HCT116 (cell line): ENCODE measurements around the gene GEMIN7. TPM values are rescaled to one million over a fixed set of nuclear protein-coding genes. Genes with fewer than 3 reads are reported as not detected.

Experiments
- ATAC-seq: fragments of 200-7000 bp; cut with Tn5 transposase; 2 replicates; pipeline ENCODE4 v1.9.1; 2020; ENCODE audit warnings: mild to moderate bottlenecking, moderate library complexity
- BruUV-seq: library from RNA; stranded (reverse); fragments of 400-500 nt; replicated peaks from 2 replicates; lab custom pipeline; 2021; lab: Mats Ljungman, UMichigan
- CTCF ChIA-PET: fragments of 300-600 bp; sonication (Branson Sonifier 250); formaldehyde crosslinking; loops from one replicate; lab custom pipeline; 2021; ENCODE audit warnings: antibody characterized with exemption; lab: Charles Lee
- POLR2A ChIA-PET: fragments of 300-600, 350-600 bp; sonication (Branson Sonifier 250); formaldehyde crosslinking; loops from one replicate; lab custom pipeline; 2021; ENCODE audit warnings: antibody characterized with exemption; lab: Charles Lee
- RAD21 ChIA-PET, 2 experiments: fragments of 300-600 bp; sonication (Branson Sonifier 250); formaldehyde crosslinking; loops; one replicate each; lab custom pipeline; 2023; ENCODE audit warnings: low total read pairs in 2 of 2; ENCODE audit not compliant: uncharacterized antibody in 2 of 2, unreplicated experiment in 2 of 2, low non-redundant PET in 1 of 2; lab: Charles Lee
- DNase-seq: peaks from one replicate; pipeline ENCODE4 v3.0.0-alpha.2; 2010; ENCODE audit warnings: low read depth, low spot score
- H2AFZ ChIP-seq: fragments of 200-600 bp; shearing (Covaris generic), sonication (generic); 2 replicates; pipeline ENCODE4 v1.6.1; 2017; ENCODE audit warnings: low read depth, mixed run types, mixed read lengths, antibody characterized with exemption, low read length; ENCODE audit not compliant: poor library complexity, severe bottlenecking
- H3K27ac ChIP-seq: 2 replicates; pipeline ENCODE4 v1.5.1; 2012; ENCODE audit warnings: low read depth, low read length
- H3K27me3 ChIP-seq: fragments of 200-600 bp; sonication (generic); 2 replicates; pipeline ENCODE4 v1.6.1; 2016; ENCODE audit warnings: mixed run types, low read length, mixed read lengths; ENCODE audit not compliant: insufficient read depth
- H3K36me3 ChIP-seq, 2 experiments: fragments of 200-500 bp in 1 of 2; fragments of 200-600 bp in 1 of 2; sonication (Bioruptor generic) in 1 of 2; sonication (generic) in 1 of 2; 2 replicates each; pipeline versions ENCODE4 v1.5.1 to v1.6.1; 2014 to 2016; ENCODE audit warnings: low read length in 2 of 2, inconsistent platforms in 1 of 2, mixed read lengths in 1 of 2, mixed run types in 1 of 2; ENCODE audit not compliant: insufficient read depth in 2 of 2, control insufficient read depth in 1 of 2
- H3K4me1 ChIP-seq, 2 experiments: fragments of 200-600 bp in 1 of 2; sonication (generic) in 1 of 2; 2 replicates each; pipeline versions ENCODE4 v1.5.1 to v1.6.1; 2012 to 2017; ENCODE audit warnings: low read length in 2 of 2, inconsistent platforms in 1 of 2, mild to moderate bottlenecking in 1 of 2, mixed read lengths in 1 of 2, mixed run types in 1 of 2, moderate library complexity in 1 of 2; ENCODE audit not compliant: insufficient read depth in 2 of 2, control insufficient read depth in 1 of 2
- H3K4me2 ChIP-seq: fragments of 200-600 bp; sonication (generic); 2 replicates; pipeline ENCODE4 v1.6.1; 2017; ENCODE audit warnings: mixed run types, low read length, mixed read lengths
- H3K4me3 ChIP-seq, 2 experiments: fragments of 200-600 bp in 1 of 2; sonication (generic) in 1 of 2; replicated peaks in 1 of 2; 2 replicates each; pipeline ENCODE4 v1.5.1; 2011 to 2016; ENCODE audit warnings: low read length in 2 of 2, control low read depth in 1 of 2, low read depth in 1 of 2, mild to moderate bottlenecking in 1 of 2, mixed read lengths in 1 of 2, mixed run types in 1 of 2
- H3K79me2 ChIP-seq: fragments of 200-600 bp; sonication (generic); 2 replicates; pipeline ENCODE4 v1.6.1; 2017; ENCODE audit warnings: mild to moderate bottlenecking, mixed run types, low read length, moderate library complexity, mixed read lengths; ENCODE audit not compliant: insufficient read depth
- H3K9ac ChIP-seq: fragments of 200-600 bp; sonication (generic); 2 replicates; pipeline ENCODE4 v1.6.1; 2016; ENCODE audit warnings: low read length, mixed read lengths
- H3K9me2 ChIP-seq: fragments of 200-600 bp; sonication (generic), shearing (Covaris generic); 2 replicates; pipeline ENCODE4 v1.6.1; 2017; ENCODE audit warnings: mixed run types, mild to moderate bottlenecking, moderate library complexity; ENCODE audit not compliant: insufficient read depth
- H3K9me3 ChIP-seq, 2 experiments: fragments of 200-500 bp in 1 of 2; fragments of 200-600 bp in 1 of 2; sonication (Bioruptor generic) in 1 of 2; sonication (generic) in 1 of 2; 2 replicates each; pipeline ENCODE4 v1.6.1; 2014 to 2017; ENCODE audit warnings: low read length in 2 of 2, mixed read lengths in 2 of 2, inconsistent platforms in 1 of 2, low read depth in 1 of 2, mild to moderate bottlenecking in 1 of 2, mixed run types in 1 of 2, moderate library complexity in 1 of 2; ENCODE audit not compliant: control insufficient read depth in 1 of 2, insufficient read depth in 1 of 2
- H4K20me1 ChIP-seq: fragments of 200-600 bp; sonication (generic), shearing (Covaris generic); 2 replicates; pipeline ENCODE4 v1.6.1; 2017; ENCODE audit warnings: mixed run types, mild to moderate bottlenecking, moderate library complexity; ENCODE audit not compliant: insufficient read depth
- ATF3 ChIP-seq: IDR thresholded peaks from 2 replicates; pipeline ENCODE4 v1.6.1; 2012
- CBX3 ChIP-seq: IDR thresholded peaks from 2 replicates; pipeline ENCODE4 v1.6.1; 2012; ENCODE audit warnings: low read depth
- ELF1 ChIP-seq: IDR thresholded peaks from 2 replicates; pipeline ENCODE4 v1.6.1; 2012; ENCODE audit warnings: low read depth, borderline replicate concordance
- EZH2 ChIP-seq: fragments of 200-600 bp; sonication (generic); IDR thresholded peaks from 2 replicates; pipeline ENCODE4 v1.6.1; 2017; ENCODE audit warnings: antibody characterized with exemption, mixed run types
- EZH2phosphoT487 ChIP-seq: fragments of 200-600 bp; IDR thresholded peaks from 2 replicates; pipeline ENCODE4 v1.6.1; 2018; ENCODE audit warnings: antibody characterized with exemption, borderline replicate concordance
- FOSL1 ChIP-seq: IDR thresholded peaks from 2 replicates; pipeline ENCODE4 v1.6.1; 2012; ENCODE audit warnings: low read depth
- JUND ChIP-seq: IDR thresholded peaks from 2 replicates; pipeline ENCODE4 v1.6.1; 2012
- MAX ChIP-seq: IDR thresholded peaks from 2 replicates; pipeline ENCODE4 v1.6.1; 2012
- POLR2A ChIP-seq: IDR thresholded peaks from 2 replicates; pipeline ENCODE4 v1.7.0; 2011; ENCODE audit warnings: borderline replicate concordance; ENCODE audit not compliant: insufficient read depth, insufficient read length; ENCODE audit errors: extremely low read depth
- POLR2AphosphoS5 ChIP-seq: IDR thresholded peaks from 2 replicates; pipeline ENCODE4 v1.6.1; 2011; ENCODE audit warnings: mild to moderate bottlenecking, low read depth, low read length, moderate library complexity
- REST ChIP-seq: IDR thresholded peaks from 2 replicates; pipeline ENCODE4 v1.6.1; 2012; ENCODE audit warnings: low read depth
- SP1 ChIP-seq: IDR thresholded peaks from 2 replicates; pipeline ENCODE4 v1.6.1; 2012; ENCODE audit warnings: low read depth
- SRF ChIP-seq: IDR thresholded peaks from 2 replicates; pipeline ENCODE4 v1.6.1; 2012; ENCODE audit warnings: low read depth
- TCF7L2 ChIP-seq: IDR thresholded peaks from 2 replicates; pipeline ENCODE4 v1.7.0; 2011; ENCODE audit warnings: borderline replicate concordance, inconsistent platforms; ENCODE audit not compliant: insufficient read depth, insufficient read length; ENCODE audit errors: extremely low read depth
- ZFX ChIP-seq: fragments of 450-650 bp; IDR thresholded peaks from 2 replicates; pipeline ENCODE4 v1.6.1; 2017
- ZNF274 ChIP-seq: fragments of 200-500 bp; sonication (Bioruptor generic); IDR thresholded peaks from 2 replicates; pipeline ENCODE4 v1.6.1; 2014; ENCODE audit warnings: mild to moderate bottlenecking, low read depth, low read length, inconsistent platforms
- intact Hi-C: fragments of 100-400 bp; cut with micrococcal nuclease; formaldehyde crosslinking; loops from 2 replicates; pipeline ENCODE4 v1.10.0; 2022
- total RNA-seq: library from RNA; stranded (reverse); gene quantifications from one replicate; pipeline ENCODE4 v1.2.1, GENCODE V29; 2021; ENCODE audit not compliant: unreplicated experiment

GEMIN7 gene
- total RNA-seq, 1 experiment from 2014 or later, result 35.4 TPM

- H3K27ac ChIP-seq, result no peak overlapping the region
- no peaks in the 10 kb centered on the region for H3K9me3 ChIP-seq
- intact Hi-C loops, result no loop called here
- peaks cover 0 to 3% of the 10 kb centered on the region in 2 experiments; a peak in 2 of 4 replicates for H3K4me1 ChIP-seq
- TF ChIP-seq EZH2, result no peak
- no peak for TF ChIP-seq TCF7L2
- TF ChIP-seq ZNF274, result no peak
- no peak for TF ChIP-seq POLR2AphosphoS5
- TF ChIP-seq ELF1, result no peak
- no peak for TF ChIP-seq POLR2A
- no peak for TF ChIP-seq EZH2phosphoT487
- no peak for TF ChIP-seq MAX
- no peak for TF ChIP-seq REST
- no peak for TF ChIP-seq SRF
- no peak for TF ChIP-seq FOSL1
- TF ChIP-seq CBX3, result no peak
- TF ChIP-seq JUND, result no peak
- no peak for TF ChIP-seq ATF3
- no peak for TF ChIP-seq SP1
- no peak for TF ChIP-seq ZFX
- TF ChIP-seq, all 23 proteins: peak for 0
- no peaks in the 10 kb centered on the region for H3K27me3 ChIP-seq
- H3K9me2 ChIP-seq, result no peaks in the 10 kb centered on the region
- ChIA-PET POLR2A (no interaction called here), RAD21 (no interaction called here), CTCF (no interaction called here)
- no peak overlapping the region for H3K4me3 ChIP-seq
- no TSS peak for BruUV-seq
- ATAC-seq (no peak), DNase-seq (no peak)
- H3K4me2 ChIP-seq, result no peak overlapping the region
- H2AFZ ChIP-seq, result no peak overlapping the region
- H3K9ac ChIP-seq, result no peak overlapping the region
- no peaks in the 10 kb centered on the region for H4K20me1 ChIP-seq
- H3K36me3 ChIP-seq, result no peaks in the 10 kb centered on the region; a peak in 1 of 4 replicates
- peaks cover 24% of the 10 kb centered on the region; the same call in 1 of the 2 replicates for H3K79me2 ChIP-seq
Observed at GRCh38 chr19:45140533-45140932, 61.5 kb downstream of the GEMIN7 start.

Other genes starting within 250 kb of the GEMIN7 start
- 96.3 TPM for gene NECTIN2, start 233.0 kb upstream of the GEMIN7 start, total RNA-seq
- 178 TPM for gene TOMM40, start 188.0 kb upstream of the GEMIN7 start, total RNA-seq
- 7.2 TPM for gene APOE, start 173.5 kb upstream of the GEMIN7 start, total RNA-seq
- 5.1 TPM for gene APOC1, start 164.7 kb upstream of the GEMIN7 start, total RNA-seq
- gene APOC4, start 137.0 kb upstream of the GEMIN7 start, total RNA-seq, result not detected
- gene APOC2, start 133.2 kb upstream of the GEMIN7 start, total RNA-seq, result not detected
- gene CLPTM1, start 123.9 kb upstream of the GEMIN7 start, total RNA-seq, result 102 TPM
- gene RELB, start 77.8 kb upstream of the GEMIN7 start, total RNA-seq, result 12.9 TPM
- gene CLASRP, start 40.2 kb upstream of the GEMIN7 start, total RNA-seq, result 79.9 TPM
- 9.2 TPM for gene ZNF296, start 2.8 kb upstream of the GEMIN7 start, total RNA-seq
- gene PPP1R37, start 13.9 kb downstream of the GEMIN7 start, total RNA-seq, result 32.7 TPM
- gene NKPD1, start 81.7 kb downstream of the GEMIN7 start, total RNA-seq, result 0.64 TPM
- 26.9 TPM for gene TRAPPC6A, start 99.0 kb downstream of the GEMIN7 start, total RNA-seq
- gene BLOC1S3, start 99.5 kb downstream of the GEMIN7 start, total RNA-seq, result 12.2 TPM
- not detected for gene EXOC3L2, start 166.1 kb downstream of the GEMIN7 start, total RNA-seq
- 37.7 TPM for gene MARK4, start 172.0 kb downstream of the GEMIN7 start, total RNA-seq
- gene CKM, start 243.6 kb downstream of the GEMIN7 start, total RNA-seq, result not detected